HG03025 (cell line): ENCODE data around the gene TCEA3.

Experiments
- ATAC-seq: cut with Tn5 transposase; IDR thresholded peaks from one replicate; pipeline ENCODE4 v1.9.1; 2021; ENCODE audit warnings: mild to moderate bottlenecking, moderate library complexity; ENCODE audit not compliant: unreplicated experiment, low FRiP score

Gene TCEA3

GRCh38 chr1:23341931-23342692 lies 82.4 kb downstream of the TCEA3 start:
- no peak for ATAC-seq

GRCh38 chr1:23339632-23340031 lies 84.9 kb downstream of the TCEA3 start:
- ATAC-seq: no peak

GRCh38 chr1:23337869-23338268 lies 86.7 kb downstream of the TCEA3 start:
- ATAC-seq: no peak

GRCh38 chr1:23331713-23332112 lies 92.8 kb downstream of the TCEA3 start:
- no peak for ATAC-seq
